AG04450 (cell line): Measurements from ENCODE around the gene GTF2H4. TPM values are rescaled to one million over a fixed set of nuclear protein-coding genes. Genes with fewer than 3 reads are reported as not detected.

ENCODE experiments used
- CTCF ChIA-PET: fragments of 300-600, 350-600 bp; formaldehyde crosslinking; extraction: SDS; loops from one replicate; lab custom pipeline; 2022; ENCODE audit warnings: antibody characterized with exemption, inconsistent platforms; lab: Charles Lee
- POLR2A ChIA-PET: fragments of 350-600 bp; formaldehyde crosslinking; extraction: SDS; loops from one replicate; lab custom pipeline; 2021; ENCODE audit warnings: antibody characterized with exemption, inconsistent platforms; lab: Yijun Ruan, JAX
- DNase-seq: peaks from one replicate; pipeline ENCODE4 v3.0.0-alpha.2; 2011; ENCODE audit warnings: low read depth, low spot score
- H3K27ac ChIP-seq: one replicate; pipeline ENCODE4 v1.5.1; 2012; ENCODE audit warnings: low read depth, low read length, control low read depth
- H3K27me3 ChIP-seq: one replicate; pipeline ENCODE4 v1.6.0; 2012; ENCODE audit warnings: low read length; ENCODE audit not compliant: control insufficient read depth, insufficient read depth
- H3K4me3 ChIP-seq: 2 replicates; pipeline ENCODE4 v1.5.1; 2011; ENCODE audit warnings: mild to moderate bottlenecking, low read depth, low read length, control low read depth
- H3K9me3 ChIP-seq: 2 replicates; pipeline ENCODE4 v1.5.1; 2012; ENCODE audit warnings: low read length; ENCODE audit not compliant: control insufficient read depth, insufficient read depth
- CTCF ChIP-seq: IDR thresholded peaks from 2 replicates; pipeline ENCODE4 v1.5.1; 2011; ENCODE audit warnings: low read depth, low read length, control low read depth, inconsistent platforms
- polyA plus RNA-seq: library from polyadenylated mRNA; depleted of rRNA; stranded (reverse); fragments of >200 nt; gene quantifications from 2 replicates; pipeline ENCODE4 v1.2.3, GENCODE V29; 2011

Gene GTF2H4
- polyA plus RNA-seq, 1 experiment: 31.9 TPM

- H3K4me3 ChIP-seq: no peak within 1 kb of the TSS
- H3K27ac ChIP-seq: no peak within 1 kb of the TSS
- H3K27me3 ChIP-seq: peaks cover 19% of the 10 kb centered on the region
- DNase-seq: no peak
- H3K9me3 ChIP-seq: peaks cover 5% of the 10 kb centered on the region
- ChIA-PET CTCF (interaction anchor here (1.2 to 1.4 kb wide), 2 partner anchors 10 to 148 kb away, joined by 4 read pairs; no protein-coding TSS in a partner anchor), POLR2A (no interaction called here)
- TF ChIP-seq CTCF: no peak
These were observed 24.1 kb downstream of the GTF2H4 start, which contains the start of gene SFTA2 for GRCh38 chr6:30931969-30932645. Gene SFTA2 (minus strand): TSS chr6:30932170. CDS start chr6:30932096, 74 bp downstream.

- Histone ChIP-seq H3K4me3 (no peak overlapping the region), H3K27me3 (peaks cover 25% of the 10 kb centered on the region), H3K27ac (no peak overlapping the region), H3K9me3 (peaks cover 5% of the 10 kb centered on the region)
- ChIA-PET CTCF (no interaction called here), POLR2A (no interaction called here)
- no peak for DNase-seq
- TF ChIP-seq CTCF: no peak
These were observed 24.8 kb downstream of the GTF2H4 start for GRCh38 chr6:30932665-30933365.

- H3K27ac ChIP-seq: no peak overlapping the region
- H3K9me3 ChIP-seq: no peaks in the 10 kb centered on the region
- H3K4me3 ChIP-seq: no peak overlapping the region
- peaks cover 42% of the 10 kb centered on the region for H3K27me3 ChIP-seq
- TF ChIP-seq CTCF: no peak
- POLR2A ChIA-PET: no interaction called here
- no peak for DNase-seq
- CTCF ChIA-PET: interaction anchor here (0.9 kb wide), 1 partner anchor 8 kb away, joined by 3 read pairs; no protein-coding TSS in a partner anchor
These were observed 27.0 kb downstream of the GTF2H4 start for GRCh38 chr6:30935018-30935417.

- TF ChIP-seq CTCF: no peak
- H3K9me3 ChIP-seq: no peaks in the 10 kb centered on the region
- CTCF ChIA-PET: no interaction called here
- DNase-seq: no peak
- H3K4me3 ChIP-seq: no peak overlapping the region
- H3K27ac ChIP-seq: no peak overlapping the region
- H3K27me3 ChIP-seq: peaks cover 41% of the 10 kb centered on the region
- POLR2A ChIA-PET: no interaction called here
These were observed 29.3 kb downstream of the GTF2H4 start for GRCh38 chr6:30937265-30937664.

- H3K27ac ChIP-seq: no peak overlapping the region
- H3K27me3 ChIP-seq: peaks cover 47% of the 10 kb centered on the region
- ChIA-PET CTCF (no interaction called here), POLR2A (no interaction called here)
- TF ChIP-seq CTCF: no peak
- no peaks in the 10 kb centered on the region for H3K9me3 ChIP-seq
- H3K4me3 ChIP-seq: no peak overlapping the region
- DNase-seq: no peak
These were observed 30.7 kb downstream of the GTF2H4 start for GRCh38 chr6:30938730-30939129.
